Measurements from ENCODE around the gene CEACAM7.

Gene CEACAM7

DNA sequence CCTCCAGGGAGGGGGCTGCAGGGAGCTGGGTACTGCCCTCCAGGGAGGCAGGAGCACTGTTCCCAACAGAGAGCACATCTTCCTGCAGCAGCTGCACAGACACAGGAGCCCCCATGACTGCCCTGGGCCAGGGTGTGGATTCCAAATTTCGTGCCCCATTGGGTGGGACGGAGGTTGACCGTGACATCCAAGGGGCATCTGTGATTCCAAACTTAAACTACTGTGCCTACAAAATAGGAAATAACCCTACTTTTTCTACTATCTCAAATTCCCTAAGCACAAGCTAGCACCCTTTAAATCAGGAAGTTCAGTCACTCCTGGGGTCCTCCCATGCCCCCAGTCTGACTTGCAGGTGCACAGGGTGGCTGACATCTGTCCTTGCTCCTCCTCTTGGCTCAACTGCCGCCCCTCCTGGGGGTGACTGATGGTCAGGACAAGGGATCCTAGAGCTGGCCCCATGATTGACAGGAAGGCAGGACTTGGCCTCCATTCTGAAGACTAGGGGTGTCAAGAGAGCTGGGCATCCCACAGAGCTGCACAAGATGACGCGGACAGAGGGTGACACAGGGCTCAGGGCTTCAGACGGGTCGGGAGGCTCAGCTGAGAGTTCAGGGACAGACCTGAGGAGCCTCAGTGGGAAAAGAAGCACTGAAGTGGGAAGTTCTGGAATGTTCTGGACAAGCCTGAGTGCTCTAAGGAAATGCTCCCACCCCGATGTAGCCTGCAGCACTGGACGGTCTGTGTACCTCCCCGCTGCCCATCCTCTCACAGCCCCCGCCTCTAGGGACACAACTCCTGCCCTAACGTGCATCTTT is 12.5 kb upstream of the CEACAM7 start:
- DNase-seq (ENCODE audit: low spot score) = no peak

DNA sequence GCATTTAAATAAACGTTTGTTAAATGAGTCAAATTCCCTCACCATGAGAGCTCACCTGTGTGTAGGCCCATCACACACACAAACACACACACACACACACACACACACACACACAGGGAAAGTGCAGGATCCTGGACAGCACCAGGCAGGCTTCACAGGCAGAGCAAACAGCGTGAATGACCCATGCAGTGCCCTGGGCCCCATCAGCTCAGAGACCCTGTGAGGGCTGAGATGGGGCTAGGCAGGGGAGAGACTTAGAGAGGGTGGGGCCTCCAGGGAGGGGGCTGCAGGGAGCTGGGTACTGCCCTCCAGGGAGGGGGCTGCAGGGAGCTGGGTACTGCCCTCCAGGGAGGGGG is 11.9 kb upstream of the CEACAM7 start:
- DNase-seq (ENCODE audit: low spot score) = no peak

- no peak for DNase-seq (ENCODE audit: low spot score)
These were observed 11.3 kb upstream of the CEACAM7 start for GRCh38 chr19:41699231-41699967.

- DNase-seq (ENCODE audit: low spot score) = no peak
These were observed 10.7 kb upstream of the CEACAM7 start for GRCh38 chr19:41698746-41699230.

- no peak for DNase-seq (ENCODE audit: low spot score)
These were observed 9.3 kb upstream of the CEACAM7 start for GRCh38 chr19:41697198-41697855.

GRCh38 chr19:41696402-41697197 is 8.5 kb upstream of the CEACAM7 start:
- no peak for DNase-seq (ENCODE audit: low spot score)

DNA sequence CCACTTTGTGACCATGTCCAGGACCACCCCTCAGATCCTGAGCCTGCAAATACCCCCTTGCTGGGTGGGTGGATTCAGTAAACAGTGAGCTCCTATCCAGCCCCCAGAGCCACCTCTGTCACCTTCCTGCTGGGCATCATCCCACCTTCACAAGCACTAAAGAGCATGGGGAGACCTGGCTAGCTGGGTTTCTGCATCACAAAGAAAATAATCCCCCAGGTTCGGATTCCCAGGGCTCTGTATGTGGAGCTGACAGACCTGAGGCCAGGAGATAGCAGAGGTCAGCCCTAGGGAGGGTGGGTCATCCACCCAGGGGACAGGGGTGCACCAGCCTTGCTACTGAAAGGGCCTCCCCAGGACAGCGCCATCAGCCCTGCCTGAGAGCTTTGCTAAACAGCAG is 7.7 kb upstream of the CEACAM7 start:
- no peak for DNase-seq (ENCODE audit: low spot score)

GRCh38 chr19:41694831-41695635 is 7.0 kb upstream of the CEACAM7 start:
- DNase-seq (ENCODE audit: low spot score) = no peak

GRCh38 chr19:41694196-41694595 is 6.1 kb upstream of the CEACAM7 start:
- DNase-seq (ENCODE audit: low spot score) = no peak

DNA sequence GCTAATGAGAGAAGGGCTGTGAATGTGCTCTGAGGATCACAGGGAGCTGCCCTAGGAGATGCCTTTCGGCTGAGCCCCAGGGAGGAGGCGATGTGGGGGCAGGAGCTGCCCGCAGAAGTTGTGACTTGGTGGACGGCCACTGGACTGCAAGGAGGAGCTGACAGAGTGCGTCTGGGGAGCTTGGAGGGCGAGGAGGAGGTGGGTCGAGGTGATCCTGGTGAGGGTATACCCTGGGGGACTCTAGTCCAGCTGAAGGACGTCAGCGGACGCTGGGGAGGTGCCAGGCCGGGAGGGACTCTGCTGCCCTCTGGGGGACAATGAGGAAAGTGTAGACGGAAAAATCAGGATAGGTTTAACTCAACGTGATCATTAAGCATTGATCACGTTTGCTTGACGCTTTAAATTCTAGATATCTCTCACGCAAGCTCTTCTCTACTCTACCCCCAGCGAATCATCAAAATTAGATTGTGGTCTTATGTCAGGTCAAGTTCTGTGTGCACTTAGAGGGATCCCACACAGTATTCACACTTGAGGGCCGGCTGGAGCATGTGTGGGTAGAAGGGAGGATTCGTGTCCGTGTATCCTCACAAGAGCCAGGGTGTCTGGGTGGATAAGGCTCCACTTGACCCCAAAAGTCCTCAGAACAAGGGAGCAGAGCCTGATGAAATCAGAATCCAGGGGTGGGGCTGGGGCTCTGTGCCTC is 3.3 kb upstream of the CEACAM7 start:
- peak; percentile 23 for DNase-seq (ENCODE audit: low spot score)

DNA sequence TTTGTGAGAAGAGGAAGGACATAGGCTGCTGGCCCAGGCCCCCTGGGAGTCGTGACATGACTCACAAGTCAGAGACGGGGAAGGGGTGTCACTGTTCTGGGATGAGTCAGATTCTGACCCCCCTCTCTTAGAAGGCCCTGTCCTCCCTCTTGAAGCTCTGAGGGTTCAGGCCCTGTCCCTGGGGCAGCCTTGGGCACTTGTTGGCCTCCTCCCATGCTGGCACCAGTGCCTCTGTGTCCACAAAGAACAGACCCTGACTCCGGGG is 2.7 kb upstream of the CEACAM7 start:
- DNase-seq (ENCODE audit: low spot score) = no peak

DNA sequence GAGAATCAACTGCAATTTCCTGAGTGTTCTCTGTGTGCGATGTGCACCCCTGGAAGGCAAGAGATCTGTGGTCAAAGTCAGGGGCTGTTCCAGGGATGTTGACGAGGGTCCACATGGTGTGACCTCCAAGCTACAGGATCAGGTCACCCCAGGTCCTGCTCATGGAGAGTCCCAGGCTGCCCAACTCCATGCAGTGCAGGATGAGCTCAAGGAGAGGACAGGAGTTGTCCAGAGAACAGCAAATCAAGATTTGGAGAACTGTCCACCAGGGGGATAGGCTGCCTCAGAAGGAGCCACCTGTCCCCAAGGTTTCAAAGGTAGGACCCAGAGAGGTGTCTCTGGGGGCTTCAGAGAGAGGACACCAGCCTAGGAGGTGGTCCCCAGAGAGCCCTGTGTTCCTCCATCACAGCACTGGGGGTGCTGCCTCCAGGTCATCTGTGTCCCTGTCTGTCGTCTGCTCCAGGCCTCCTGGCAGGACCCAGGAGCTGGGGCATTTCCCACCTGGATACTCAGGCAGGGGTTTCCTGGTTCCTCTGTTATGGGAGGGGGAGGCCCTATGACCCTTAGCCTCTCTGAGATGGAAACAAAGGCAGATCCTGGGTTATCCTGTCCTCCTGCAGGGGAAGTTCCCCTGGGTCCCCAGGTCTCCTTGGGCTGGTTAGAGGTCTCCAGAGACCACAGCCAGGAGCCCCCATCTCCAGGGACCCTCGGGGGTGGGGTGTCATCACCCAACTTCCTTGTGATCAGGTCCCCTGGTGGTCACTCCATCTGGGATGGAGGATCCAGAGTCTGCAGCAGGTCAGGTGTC is 2.1 kb upstream of the CEACAM7 start:
- DNase-seq (ENCODE audit: low spot score) = no peak

DNA sequence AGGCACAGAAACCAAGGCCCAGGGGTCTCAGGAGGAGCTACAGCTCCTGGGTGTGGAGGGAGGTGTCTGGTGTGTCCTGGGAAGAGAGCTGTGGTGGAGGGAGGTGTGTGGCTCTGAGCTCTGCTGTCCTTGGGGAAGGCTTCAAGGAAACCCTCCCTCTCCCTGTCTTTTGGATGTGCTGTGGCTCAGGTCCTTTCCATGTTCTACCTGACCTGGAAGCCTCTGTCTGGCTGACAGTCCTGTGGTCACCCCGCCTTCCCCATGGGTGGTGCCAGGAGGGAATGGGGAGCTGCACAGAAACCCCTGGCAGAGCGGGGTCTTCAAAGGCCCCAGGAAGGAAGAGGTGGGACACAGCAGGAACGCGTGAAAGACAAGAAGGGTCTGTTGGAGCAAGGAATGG is 617 bp upstream of the CEACAM7 start:
- no peak for DNase-seq (ENCODE audit: low spot score)

- no peak for DNase-seq (ENCODE audit: low spot score)
These were observed 651 bp downstream of the CEACAM7 start for GRCh38 chr19:41687419-41687818.

GRCh38 chr19:41682437-41682836 is 5.6 kb downstream of the CEACAM7 start:
- DNase-seq (ENCODE audit: low spot score) = no peak

- DNase-seq (ENCODE audit: low spot score) = no peak
These were observed 16.6 kb downstream of the CEACAM7 start for GRCh38 chr19:41671486-41671885.

- no peak for DNase-seq (ENCODE audit: low spot score)
These were observed 17.3 kb downstream of the CEACAM7 start for GRCh38 chr19:41670755-41671154.

DNA sequence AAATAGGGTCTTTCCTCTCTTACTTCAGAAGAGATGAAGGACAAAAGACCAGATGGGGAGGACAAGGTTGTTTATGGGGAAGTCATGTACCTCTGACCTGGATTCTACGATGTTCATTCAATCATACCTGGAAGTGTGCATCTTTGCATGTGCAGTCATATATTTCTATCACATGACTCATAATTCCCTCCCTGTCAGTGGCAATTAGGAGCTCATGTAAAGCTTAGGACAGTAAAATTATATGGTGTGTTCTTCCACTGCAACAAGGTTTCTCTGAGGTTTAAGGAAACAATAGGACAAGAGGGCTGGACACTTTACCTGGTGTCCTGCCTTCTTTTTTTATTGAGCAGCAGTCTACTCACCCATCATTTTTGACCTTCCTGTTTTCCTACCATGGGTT is 19.8 kb downstream of the CEACAM7 start:
- DNase-seq (ENCODE audit: low spot score) = no peak

- DNase-seq (ENCODE audit: low spot score) = no peak
These were observed 22.0 kb downstream of the CEACAM7 start for GRCh38 chr19:41666075-41666474.

- DNase-seq (ENCODE audit: low spot score) = no peak
These were observed 30.9 kb downstream of the CEACAM7 start for GRCh38 chr19:41657157-41657556.
